Left cardiac atrium (tissue), 4 donors: ENCODE measurements around the gene GALNT7. TPM values are rescaled to one million over a fixed set of nuclear protein-coding genes. Genes with fewer than 3 reads are reported as not detected.
"Not testable (repeated sequence)": the region's sequence is repeated elsewhere in the genome, so short reads cannot be mapped to it uniquely, and the experiment has no call there.

ENCODE experiments used
- ATAC-seq, 2 donors: fragments of 200-7000 bp; cut with Tn5 transposase; one replicate each; pipeline ENCODE4 v1.9.1; 2020; ENCODE audit warnings: mild to moderate bottlenecking in 2 of 2, moderate library complexity in 2 of 2
- DNase-seq: peaks from one replicate; pipeline ENCODE4 v3.0.0-alpha.2; 2020
- intact Hi-C, 2 donors: fragments of 100-400 bp; cut with DNase I; formaldehyde crosslinking; loops; one replicate each; pipeline versions ENCODE4 v1.14.1 to v1.15.1; 2022 to 2023
- total RNA-seq, 2 donors: library from RNA; stranded (reverse); fragmentation: NEBNext Ultra II Directional; extraction: Animal tissue kit (Norgen Biotek cat#: 25700); gene quantifications; one replicate each; pipeline ENCODE4 v1.2.1, GENCODE V29; 2021
- donor health status: DM: no; HTN: yes; CAD: no.
- donor health status: DM: no; HTN: yes; CAD: no; lungs with severe emphysema.
- donor health status: DM: yes; HTN: yes; CAD: no.
- donor health status: Dilated cardiomyopathy.

The GALNT7 gene
- total RNA-seq, 2 donors from 2014 or later = 5.8 to 8.0 TPM

- intact Hi-C loops, ATAC-seq: not testable (repeated sequence)
These were observed 50.5 kb downstream of the GALNT7 start for GRCh38 chr4:173219126-173219437.

GRCh38 chr4:173223743-173224142 lies 55.1 kb downstream of the GALNT7 start:
- intact Hi-C loops = no loop called here
- DNase-seq = no peak
- ATAC-seq = no peak

More at GRCh38 chr4:173219126-173219437, 50.5 kb downstream of the GALNT7 start:
- not testable (repeated sequence) for DNase-seq

- intact Hi-C loops = no loop called here
- no peak for DNase-seq
- ATAC-seq = no peak
These were observed 57.8 kb downstream of the GALNT7 start for GRCh38 chr4:173226401-173226888.

GRCh38 chr4:173227756-173228155 lies 59.1 kb downstream of the GALNT7 start:
- no peak for ATAC-seq
- intact Hi-C loops = no loop called here
- DNase-seq = no peak

GRCh38 chr4:173230062-173230461 lies 61.5 kb downstream of the GALNT7 start:
- ATAC-seq (no peak), DNase-seq (no peak)
- intact Hi-C loops = no loop called here

GRCh38 chr4:173231916-173232315 lies 63.3 kb downstream of the GALNT7 start:
- ATAC-seq (peak; percentile 75 to 83), DNase-seq (no peak)
- intact Hi-C loops = no loop called here

- intact Hi-C loops = no loop called here
- DNase-seq (no peak), ATAC-seq (peak in 1 of 2 donors; percentile 40)
These were observed 65.2 kb downstream of the GALNT7 start for GRCh38 chr4:173233857-173234256.

- DNase-seq (no peak), ATAC-seq (no peak)
- intact Hi-C loops = no loop called here
These were observed 66.4 kb downstream of the GALNT7 start for GRCh38 chr4:173235050-173235449.

- intact Hi-C loops = no loop called here
- DNase-seq (no peak), ATAC-seq (no peak)
These were observed 67.7 kb downstream of the GALNT7 start for GRCh38 chr4:173236301-173236700.

GRCh38 chr4:173237152-173237551 lies 68.5 kb downstream of the GALNT7 start:
- intact Hi-C loops = no loop called here

GRCh38 chr4:173237762-173238161 lies 69.2 kb downstream of the GALNT7 start:
- intact Hi-C loops = no loop called here
- ATAC-seq = no peak

More at GRCh38 chr4:173237152-173237551, 68.5 kb downstream of the GALNT7 start:
- DNase-seq (no peak), ATAC-seq (no peak)

GRCh38 chr4:173240696-173241095 lies 72.1 kb downstream of the GALNT7 start:
- intact Hi-C loops = no loop called here
- ATAC-seq = no peak
- DNase-seq = no peak

More at GRCh38 chr4:173237762-173238161, 69.2 kb downstream of the GALNT7 start:
- no peak for DNase-seq

- intact Hi-C loops = no loop called here
- DNase-seq = no peak
- no peak for ATAC-seq
These were observed 74.0 kb downstream of the GALNT7 start for GRCh38 chr4:173242466-173243250.

- DNase-seq (no peak), ATAC-seq (peak in 1 of 2 donors; percentile 82)
- intact Hi-C loops = no loop called here
These were observed 74.7 kb downstream of the GALNT7 start for GRCh38 chr4:173243321-173243720.

- intact Hi-C loops = no loop called here
- no peak for DNase-seq
- ATAC-seq = no peak
These were observed 75.5 kb downstream of the GALNT7 start for GRCh38 chr4:173243917-173244658.

GRCh38 chr4:173245952-173246351 lies 77.3 kb downstream of the GALNT7 start:
- no peak for DNase-seq
- ATAC-seq = no peak
- intact Hi-C loops = no loop called here

GRCh38 chr4:173246719-173247118 lies 78.1 kb downstream of the GALNT7 start:
- ATAC-seq (no peak), DNase-seq (no peak)
- intact Hi-C loops = no loop called here

- DNase-seq = no peak
- intact Hi-C loops = no loop called here
- ATAC-seq = no peak
These were observed 78.7 kb downstream of the GALNT7 start for GRCh38 chr4:173247321-173247720.

GRCh38 chr4:173248690-173249089 lies 80.1 kb downstream of the GALNT7 start:
- DNase-seq = no peak

More at GRCh38 chr4:173248690-173249089, 80.1 kb downstream of the GALNT7 start:
- intact Hi-C loops = no loop called here
- ATAC-seq = no peak
